Measurements from ENCODE around the gene ILKAP.

DNA sequence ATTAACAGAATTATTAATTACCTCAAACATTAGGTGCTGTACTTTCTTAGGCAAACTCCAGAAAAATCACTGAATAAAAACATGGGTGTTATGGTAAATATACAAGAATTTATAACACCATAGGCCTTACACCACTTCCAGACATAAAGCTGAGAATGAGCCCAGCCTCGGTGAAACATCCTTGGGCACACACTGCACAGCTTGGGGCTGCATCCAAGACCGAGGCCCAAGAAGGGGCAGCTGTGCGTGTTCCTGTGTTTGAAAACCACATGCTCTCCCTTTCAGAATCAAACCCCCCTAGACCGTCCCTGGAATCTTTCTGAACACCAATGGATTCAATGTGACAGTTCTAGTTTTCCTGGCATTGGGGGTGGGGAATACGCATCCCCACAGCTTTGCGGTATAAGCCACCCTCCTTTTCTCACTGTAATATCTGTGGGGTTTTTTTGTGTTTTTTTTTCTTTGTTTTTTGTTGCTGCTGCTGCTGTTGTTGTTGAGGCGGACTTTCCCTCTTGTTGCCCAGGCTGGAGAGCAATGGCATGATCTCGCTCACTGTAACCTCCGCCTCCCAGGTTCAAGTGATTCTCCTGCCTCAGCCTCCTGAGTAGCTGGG lies 31.8 kb downstream of the ILKAP start:
- no peak for TF ChIP-seq POLR2AphosphoS5 (IDR thresholded peaks at IDR 0.05; ENCODE audit: insufficient read depth in 1 of 2, low read depth in 1 of 2)
- TF ChIP-seq, protein P1, sequence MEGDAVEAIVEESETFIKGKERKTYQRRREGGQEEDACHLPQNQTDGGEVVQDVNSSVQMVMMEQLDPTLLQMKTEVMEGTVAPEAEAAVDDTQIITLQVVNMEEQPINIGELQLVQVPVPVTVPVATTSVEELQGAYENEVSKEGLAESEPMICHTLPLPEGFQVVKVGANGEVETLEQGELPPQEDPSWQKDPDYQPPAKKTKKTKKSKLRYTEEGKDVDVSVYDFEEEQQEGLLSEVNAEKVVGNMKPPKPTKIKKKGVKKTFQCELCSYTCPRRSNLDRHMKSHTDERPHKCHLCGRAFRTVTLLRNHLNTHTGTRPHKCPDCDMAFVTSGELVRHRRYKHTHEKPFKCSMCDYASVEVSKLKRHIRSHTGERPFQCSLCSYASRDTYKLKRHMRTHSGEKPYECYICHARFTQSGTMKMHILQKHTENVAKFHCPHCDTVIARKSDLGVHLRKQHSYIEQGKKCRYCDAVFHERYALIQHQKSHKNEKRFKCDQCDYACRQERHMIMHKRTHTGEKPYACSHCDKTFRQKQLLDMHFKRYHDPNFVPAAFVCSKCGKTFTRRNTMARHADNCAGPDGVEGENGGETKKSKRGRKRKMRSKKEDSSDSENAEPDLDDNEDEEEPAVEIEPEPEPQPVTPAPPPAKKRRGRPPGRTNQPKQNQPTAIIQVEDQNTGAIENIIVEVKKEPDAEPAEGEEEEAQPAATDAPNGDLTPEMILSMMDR (IDR thresholded peaks at IDR 0.05): no peak
- no peak for TF ChIP-seq POLR2A (IDR thresholded peaks at IDR 0.05)
